Panc1 (cell line): ENCODE data around the gene WDR47.

ENCODE experiments used
- CTCF ChIP-seq: fragments of 450-650 bp; IDR thresholded peaks from 2 replicates; pipeline ENCODE4 v1.5.1; 2017; ENCODE audit warnings: mild to moderate bottlenecking
- REST ChIP-seq, 2 experiments: IDR thresholded peaks; 2 replicates each; pipeline ENCODE4 v1.6.1; 2011 to 2012; ENCODE audit warnings: low read depth in 2 of 2, control low read depth in 1 of 2, low read length in 1 of 2, mild to moderate bottlenecking in 1 of 2, moderate library complexity in 1 of 2; ENCODE audit not compliant: insufficient read depth in 1 of 2

- TF ChIP-seq CTCF (no peak), REST (IDR thresholded peaks at IDR 0.05; ENCODE audit: insufficient read depth in 1 of 2, low read depth in 2 of 2, low read length in 1 of 2) (no peak)
Measured at GRCh38 chr1:109047339-109047738, 5.4 kb upstream of the WDR47 start.
